GM18508 (cell line): ENCODE data around the gene CAPN8.
"Not testable (repeated sequence)": the region's sequence is repeated elsewhere in the genome, so short reads cannot be mapped to it uniquely, and the experiment has no call there.

Experiments used
- ATAC-seq: cut with Tn5 transposase; IDR thresholded peaks from one replicate; pipeline ENCODE4 v1.9.1; 2021; ENCODE audit warnings: moderate number of reproducible peaks; ENCODE audit not compliant: insufficient read depth, unreplicated experiment

CAPN8 gene

DNA sequence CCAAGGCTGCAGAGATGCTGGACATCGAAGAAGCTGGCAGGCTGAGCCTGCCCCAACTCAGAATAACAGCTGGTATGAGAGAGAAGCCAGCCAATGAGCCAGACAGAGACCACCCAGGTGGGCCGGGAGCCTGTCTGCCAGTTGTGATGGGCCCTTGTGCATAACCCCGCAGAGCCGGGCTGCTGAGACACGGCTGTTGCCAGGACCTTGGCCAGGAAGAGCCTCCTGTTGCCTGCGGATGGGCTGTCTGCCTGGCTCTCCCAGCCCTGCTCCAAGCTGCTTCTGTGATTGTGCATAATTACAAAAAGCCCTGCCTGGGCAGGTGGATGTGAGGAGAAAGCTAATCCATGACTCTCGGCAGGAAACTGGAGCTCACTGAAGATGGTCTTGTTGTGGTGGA lies 126.5 kb downstream of the CAPN8 start:
- ATAC-seq: no peak

- no peak for ATAC-seq
Measured at GRCh38 chr1:223535319-223535718, 130.2 kb downstream of the CAPN8 start.

GRCh38 chr1:223534677-223535076 lies 130.8 kb downstream of the CAPN8 start:
- no peak for ATAC-seq

- no peak for ATAC-seq
Measured at GRCh38 chr1:223533708-223534107, 131.8 kb downstream of the CAPN8 start.

GRCh38 chr1:223531742-223532341 lies 133.7 kb downstream of the CAPN8 start:
- peak; percentile 61 for ATAC-seq

DNA sequence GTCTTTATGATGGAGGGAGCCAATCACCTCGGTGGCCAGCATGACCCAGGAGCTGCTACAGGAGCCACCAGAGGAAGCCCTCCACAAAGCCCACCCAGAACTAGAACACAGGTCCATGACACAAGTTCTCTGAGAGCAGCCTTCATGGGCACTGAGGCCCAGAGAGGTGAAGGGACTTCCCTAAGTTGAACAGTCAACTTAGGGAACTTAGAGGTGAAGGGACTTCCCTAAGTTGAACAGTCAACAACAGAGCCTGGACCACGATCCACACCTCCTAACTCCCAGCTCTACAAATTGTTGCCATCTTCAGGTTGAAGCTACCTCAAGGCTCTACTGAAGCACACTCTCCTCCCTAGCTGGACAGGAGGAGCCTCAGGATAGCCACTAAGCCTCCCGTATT lies 139.5 kb downstream of the CAPN8 start:
- no peak for ATAC-seq

GRCh38 chr1:223525546-223525945 lies 140.0 kb downstream of the CAPN8 start:
- ATAC-seq: no peak

GRCh38 chr1:223524930-223525451 lies 140.5 kb downstream of the CAPN8 start:
- ATAC-seq: no peak

GRCh38 chr1:223521150-223521549 lies 144.4 kb downstream of the CAPN8 start:
- no peak for ATAC-seq

- ATAC-seq: no peak
Measured at GRCh38 chr1:223520200-223520599, 145.3 kb downstream of the CAPN8 start.

- no peak for ATAC-seq
Measured at GRCh38 chr1:223519116-223519515, 146.4 kb downstream of the CAPN8 start.

- ATAC-seq: not testable (repeated sequence)
Measured at GRCh38 chr1:223518553-223518952, 146.9 kb downstream of the CAPN8 start.

DNA sequence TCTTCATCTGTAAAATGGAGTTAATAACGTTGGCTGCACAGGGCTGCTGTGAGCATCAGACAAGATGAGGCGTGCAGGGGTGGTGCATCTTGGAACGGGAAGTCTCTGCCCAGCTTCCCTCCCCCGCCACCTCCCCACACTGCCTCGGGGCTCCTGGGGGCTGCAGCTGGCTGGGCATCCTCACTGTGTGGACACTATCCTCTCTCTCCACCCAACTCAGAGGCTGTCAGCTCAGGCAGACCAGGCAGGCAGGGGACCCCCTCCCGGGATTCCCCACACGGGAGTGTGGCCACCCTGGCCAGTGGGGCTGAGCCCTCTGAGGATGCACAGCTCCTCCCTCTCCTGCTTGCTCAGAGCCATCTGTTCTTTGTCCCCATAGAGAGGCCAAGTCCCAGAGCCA lies 149.6 kb downstream of the CAPN8 start:
- ATAC-seq: no peak

DNA sequence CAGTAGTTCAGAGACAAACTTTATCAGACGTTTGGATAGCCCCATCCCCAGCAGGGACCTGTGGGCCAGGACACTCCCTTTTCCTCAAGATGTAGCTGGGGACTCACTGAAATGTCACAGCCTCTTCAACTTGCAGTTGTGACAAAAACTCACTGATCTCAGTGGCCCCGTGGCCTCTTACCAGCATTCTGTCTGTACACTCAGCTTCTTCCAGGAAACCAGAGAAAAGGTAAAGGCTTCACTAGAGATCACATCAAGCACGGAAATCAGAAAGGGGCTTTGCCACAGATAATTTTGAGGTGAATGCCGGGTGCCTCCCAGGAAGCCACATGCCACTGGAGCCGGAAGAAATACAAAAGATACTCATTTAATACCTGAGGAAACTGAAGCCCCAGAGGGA lies 150.1 kb downstream of the CAPN8 start:
- no peak for ATAC-seq

- no peak for ATAC-seq
Measured at GRCh38 chr1:223514644-223515043, 150.9 kb downstream of the CAPN8 start.

- ATAC-seq: no peak
Measured at GRCh38 chr1:223513309-223513708, 152.2 kb downstream of the CAPN8 start.

DNA sequence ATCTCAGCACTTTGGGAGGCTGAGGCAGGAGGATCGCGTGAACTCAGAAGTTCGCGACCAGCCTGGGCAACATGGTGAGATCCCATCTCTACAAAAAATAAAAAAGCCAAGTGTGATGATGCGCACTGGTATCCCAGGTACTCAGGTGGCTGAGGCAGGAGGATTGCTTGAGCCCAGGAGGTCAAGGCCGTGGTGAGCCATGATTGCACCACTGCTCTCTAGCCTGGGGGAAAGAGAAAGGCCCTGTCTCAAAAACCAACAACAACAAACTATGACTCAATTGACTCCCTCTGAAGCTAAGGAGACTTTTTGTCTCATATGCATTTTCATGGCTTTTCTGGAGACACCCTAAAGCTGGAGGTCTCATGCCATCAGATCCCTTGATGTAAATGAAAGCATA lies 153.4 kb downstream of the CAPN8 start:
- ATAC-seq: no peak

DNA sequence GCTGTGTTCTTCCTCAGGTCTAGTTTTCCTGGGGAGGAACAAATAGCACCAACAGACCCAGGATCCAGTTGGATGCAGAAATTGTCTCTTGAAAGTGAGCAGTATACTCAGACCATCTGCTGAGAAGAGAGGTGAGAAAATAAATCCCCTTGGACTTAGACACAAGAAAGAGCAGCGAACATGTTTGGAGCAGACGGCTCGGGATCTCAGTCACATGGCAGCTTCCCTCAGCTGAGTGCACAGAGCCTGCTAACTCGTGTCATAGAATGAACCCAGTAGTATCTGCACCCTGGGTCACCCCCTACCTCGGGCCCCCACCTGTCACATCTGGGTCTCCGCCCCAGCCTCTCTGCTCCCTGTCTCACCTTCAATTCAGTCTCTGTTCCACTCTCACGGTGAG lies 156.7 kb downstream of the CAPN8 start:
- no peak for ATAC-seq

DNA sequence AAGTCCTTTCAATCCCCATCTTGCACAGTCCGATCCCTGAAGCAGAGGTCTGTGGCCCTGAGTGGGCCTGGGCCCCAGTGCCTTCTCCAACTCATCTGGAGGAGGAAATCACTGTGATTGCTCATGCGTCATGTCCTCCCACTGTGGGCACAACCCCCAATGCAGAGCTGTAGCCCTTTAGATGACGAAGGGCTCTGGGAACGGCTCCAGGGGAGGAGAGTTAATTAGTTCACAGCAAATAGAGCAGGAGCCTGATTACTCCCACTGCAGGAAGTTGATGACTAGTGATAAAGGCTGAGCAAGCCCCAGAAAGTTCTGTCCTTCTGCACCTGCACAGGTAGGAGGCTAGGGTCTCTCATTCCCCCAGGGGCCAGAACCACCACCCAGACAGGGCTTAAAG lies 160.8 kb downstream of the CAPN8 start:
- ATAC-seq: no peak

DNA sequence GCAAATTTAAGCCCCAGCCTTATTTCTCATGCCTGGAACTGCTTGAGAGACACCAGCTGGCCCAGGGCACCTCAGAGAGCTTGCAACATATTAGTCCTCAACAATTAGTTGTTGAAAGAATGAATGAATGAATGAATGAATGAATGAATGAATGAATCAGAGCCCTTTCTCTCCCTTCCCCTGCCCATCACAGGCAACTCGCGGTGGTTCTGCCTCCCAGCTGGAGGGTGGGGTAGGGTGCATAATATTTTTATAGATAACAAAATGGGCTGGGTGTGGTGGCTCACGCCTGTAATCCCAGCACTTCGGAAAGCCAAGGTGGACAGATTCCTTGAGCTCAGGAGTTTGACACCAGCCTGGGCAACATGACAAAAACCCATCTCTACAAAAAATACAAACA lies 162.2 kb downstream of the CAPN8 start:
- no peak for ATAC-seq

DNA sequence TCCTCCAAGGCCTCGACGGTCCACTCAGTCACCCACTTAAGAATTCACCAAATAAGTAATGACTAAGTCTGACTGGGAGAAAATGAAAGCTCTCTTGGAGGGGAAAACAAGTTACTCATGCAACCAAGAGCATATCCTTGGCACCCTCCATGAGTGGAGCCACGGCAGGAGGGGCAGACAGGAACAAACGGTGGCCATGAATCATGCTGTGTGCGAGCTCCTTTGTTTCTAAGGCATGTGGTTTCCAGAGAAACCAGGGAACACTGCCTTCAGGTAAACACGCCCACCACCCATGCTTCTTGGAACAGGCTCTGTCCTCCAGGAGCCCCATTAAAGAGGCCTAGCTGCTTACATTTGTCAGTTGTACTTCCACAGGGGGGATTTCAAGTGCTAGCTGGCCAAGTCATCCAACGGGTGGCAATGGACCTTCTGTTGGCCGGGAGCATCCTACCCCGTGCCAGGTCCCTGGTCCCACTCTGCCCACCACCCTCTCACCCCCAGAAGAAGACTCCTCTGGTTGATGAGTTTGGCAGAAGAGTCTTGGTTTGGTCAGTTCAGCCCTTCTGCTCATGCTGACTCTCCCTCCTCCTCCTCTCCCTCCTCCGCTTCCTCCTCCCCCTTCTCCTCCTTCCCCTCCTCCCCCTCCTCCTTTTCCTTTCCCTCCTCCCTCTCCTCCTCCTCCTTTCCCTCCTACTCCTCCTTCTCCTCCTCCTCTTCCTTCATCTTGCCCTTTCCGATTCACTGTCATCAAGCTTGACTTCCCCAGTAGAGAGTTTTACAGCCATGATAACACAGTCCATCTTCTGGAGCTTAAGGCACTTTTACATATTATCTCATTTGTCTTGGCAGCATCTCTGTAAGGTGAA lies 164.7 kb downstream of the CAPN8 start:
- no peak for ATAC-seq

- no peak for ATAC-seq
Measured at GRCh38 chr1:223496883-223497282, 168.6 kb downstream of the CAPN8 start.
